Thoracic aorta (tissue), 2 donors: Measurements from ENCODE around the gene DSCAM. TPM values are rescaled to one million over a fixed set of nuclear protein-coding genes. Genes with fewer than 3 reads are reported as not detected.

Experiments
- ATAC-seq: fragments of 150-250 bp; one replicate; pipeline ENCODE4 v1.8.0; 2017; ENCODE audit warnings: low read depth; ENCODE audit not compliant: insufficient number of reproducible peaks, low FRiP score
- DNase-seq: peaks from one replicate; pipeline ENCODE4 v3.0.0-alpha.2; 2020; ENCODE audit warnings: low spot score
- H3K27ac ChIP-seq, 2 donors: fragments of 200-600 bp; sonication (generic); 1 replicate in 1 of 2; 2 replicates in 1 of 2; pipeline ENCODE4 v1.5.1; 2016; ENCODE audit warnings: mild to moderate bottlenecking in 2 of 2, moderate library complexity in 2 of 2
- H3K27me3 ChIP-seq: fragments of 200-600 bp; sonication (generic); replicated peaks from 2 replicates; pipeline ENCODE4 v1.6.0; 2016; ENCODE audit warnings: mild to moderate bottlenecking; ENCODE audit not compliant: insufficient read depth
- H3K36me3 ChIP-seq: fragments of 200-600 bp; sonication (generic); one replicate; pipeline ENCODE4 v1.5.1; 2016
- H3K4me1 ChIP-seq, 2 donors: fragments of 200-600 bp; sonication (generic); 1 replicate in 1 of 2; 2 replicates in 1 of 2; pipeline versions ENCODE4 v1.5.1 to v1.6.0; 2016; ENCODE audit warnings: low read depth in 2 of 2, mild to moderate bottlenecking in 1 of 2; ENCODE audit not compliant: control insufficient read depth in 1 of 2
- H3K4me3 ChIP-seq: fragments of 200-600 bp; sonication (generic); 2 replicates; pipeline ENCODE4 v1.5.1; 2016; ENCODE audit warnings: mild to moderate bottlenecking
- H3K9me3 ChIP-seq: fragments of 200-600 bp; sonication (generic); 2 replicates; pipeline ENCODE4 v1.5.1; 2016
- total RNA-seq, 2 donors: library from RNA; depleted of rRNA; stranded (reverse); fragments of >200 nt; gene quantifications; one replicate each; pipeline versions ENCODE4 v1.1.0 to v1.2.3, GENCODE V29; 2016
- TF ChIP-seq, protein P1 (sequence below): fragments of 200-600 bp; sonication (generic); IDR thresholded peaks from one replicate; pipeline ENCODE4 v1.5.1; 2019; ENCODE audit warnings: antibody characterized with exemption

Gene DSCAM
- total RNA-seq, 2 donors from 2014 or later, result not detected

DNA sequence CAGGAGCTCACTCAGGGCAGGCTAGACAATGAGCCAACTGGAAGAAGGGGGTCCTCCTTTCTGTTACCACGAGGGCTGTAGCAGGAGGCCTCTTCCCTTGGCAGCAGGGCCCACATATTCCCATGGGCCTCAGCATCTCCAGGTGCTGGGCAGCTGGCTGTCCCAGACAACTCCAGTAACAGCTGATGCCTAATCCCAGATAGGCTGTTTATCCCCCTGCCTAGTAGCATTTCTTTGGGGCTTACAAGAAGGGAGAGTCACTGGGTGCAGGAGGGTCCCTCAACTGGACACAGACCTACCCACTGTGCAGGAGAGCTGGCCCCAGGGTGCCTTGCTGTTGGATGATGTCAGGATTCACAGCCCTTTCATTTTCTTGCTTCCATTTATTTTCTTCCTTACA lies 278.2 kb downstream of the DSCAM start:
- Histone ChIP-seq H3K4me1 (no peaks in the 10 kb centered on the region), H3K36me3 (no peaks in the 10 kb centered on the region), H3K9me3 (no peaks in the 10 kb centered on the region), H3K27me3 (no peaks in the 10 kb centered on the region), H3K27ac (no peak overlapping the region), H3K4me3 (no peak overlapping the region)
- DNase-seq, result no peak
- TF ChIP-seq, protein P1, sequence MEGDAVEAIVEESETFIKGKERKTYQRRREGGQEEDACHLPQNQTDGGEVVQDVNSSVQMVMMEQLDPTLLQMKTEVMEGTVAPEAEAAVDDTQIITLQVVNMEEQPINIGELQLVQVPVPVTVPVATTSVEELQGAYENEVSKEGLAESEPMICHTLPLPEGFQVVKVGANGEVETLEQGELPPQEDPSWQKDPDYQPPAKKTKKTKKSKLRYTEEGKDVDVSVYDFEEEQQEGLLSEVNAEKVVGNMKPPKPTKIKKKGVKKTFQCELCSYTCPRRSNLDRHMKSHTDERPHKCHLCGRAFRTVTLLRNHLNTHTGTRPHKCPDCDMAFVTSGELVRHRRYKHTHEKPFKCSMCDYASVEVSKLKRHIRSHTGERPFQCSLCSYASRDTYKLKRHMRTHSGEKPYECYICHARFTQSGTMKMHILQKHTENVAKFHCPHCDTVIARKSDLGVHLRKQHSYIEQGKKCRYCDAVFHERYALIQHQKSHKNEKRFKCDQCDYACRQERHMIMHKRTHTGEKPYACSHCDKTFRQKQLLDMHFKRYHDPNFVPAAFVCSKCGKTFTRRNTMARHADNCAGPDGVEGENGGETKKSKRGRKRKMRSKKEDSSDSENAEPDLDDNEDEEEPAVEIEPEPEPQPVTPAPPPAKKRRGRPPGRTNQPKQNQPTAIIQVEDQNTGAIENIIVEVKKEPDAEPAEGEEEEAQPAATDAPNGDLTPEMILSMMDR, result no peak
- ATAC-seq, result no peak

- no peaks in the 10 kb centered on the region for H3K4me1 ChIP-seq
- TF ChIP-seq, protein P1, result no peak
- H3K9me3 ChIP-seq, result no peaks in the 10 kb centered on the region
- H3K27me3 ChIP-seq, result no peaks in the 10 kb centered on the region
- ATAC-seq (no peak), DNase-seq (no peak)
- H3K36me3 ChIP-seq, result no peaks in the 10 kb centered on the region
- H3K27ac ChIP-seq, result no peak overlapping the region
- H3K4me3 ChIP-seq, result no peak overlapping the region
Measured at GRCh38 chr21:40567501-40567900, 279.5 kb downstream of the DSCAM start.

GRCh38 chr21:40566486-40566885 lies 280.5 kb downstream of the DSCAM start:
- DNase-seq, result no peak
- Histone ChIP-seq H3K9me3 (no peaks in the 10 kb centered on the region), H3K4me3 (no peak overlapping the region), H3K27ac (no peak overlapping the region), H3K4me1 (no peaks in the 10 kb centered on the region), H3K27me3 (no peaks in the 10 kb centered on the region), H3K36me3 (no peaks in the 10 kb centered on the region)
- TF ChIP-seq, protein P1, result no peak
- no peak for ATAC-seq

GRCh38 chr21:40564318-40564717 lies 282.6 kb downstream of the DSCAM start:
- DNase-seq (no peak), ATAC-seq (no peak)
- H3K27ac ChIP-seq, result no peak overlapping the region
- H3K4me1 ChIP-seq, result no peaks in the 10 kb centered on the region
- H3K4me3 ChIP-seq, result no peak overlapping the region
- no peaks in the 10 kb centered on the region for H3K27me3 ChIP-seq
- no peaks in the 10 kb centered on the region for H3K9me3 ChIP-seq
- H3K36me3 ChIP-seq, result no peaks in the 10 kb centered on the region
- TF ChIP-seq, protein P1, result no peak

DNA sequence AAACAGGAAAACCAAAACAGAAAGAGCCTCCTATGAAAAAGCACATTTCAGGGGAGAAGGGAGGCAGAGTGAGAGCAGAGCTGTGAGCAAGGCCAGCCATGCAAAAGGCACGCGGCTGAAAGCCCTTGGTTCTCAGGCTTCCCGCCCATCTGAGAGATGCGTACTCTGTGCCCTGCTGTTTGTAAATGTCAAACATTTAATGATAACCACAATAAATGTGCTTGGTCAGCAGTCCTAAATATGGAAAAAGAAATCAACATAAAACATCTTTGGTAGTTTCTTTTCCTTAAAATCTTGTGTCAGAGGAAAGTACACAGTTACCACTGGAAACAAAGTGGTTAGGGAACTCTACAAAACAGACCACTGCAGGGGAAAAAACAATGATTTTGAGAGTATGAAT lies 283.1 kb downstream of the DSCAM start:
- H3K27me3 ChIP-seq, result no peaks in the 10 kb centered on the region
- H3K27ac ChIP-seq, result no peak overlapping the region
- H3K4me1 ChIP-seq, result no peaks in the 10 kb centered on the region
- TF ChIP-seq, protein P1, result no peak
- no peaks in the 10 kb centered on the region for H3K36me3 ChIP-seq
- no peak overlapping the region for H3K4me3 ChIP-seq
- no peaks in the 10 kb centered on the region for H3K9me3 ChIP-seq
- ATAC-seq, result no peak
- DNase-seq, result no peak
